ENCODE results near the gene PIAS1. TPM values are rescaled to one million over a fixed set of nuclear protein-coding genes. Genes with fewer than 3 reads are reported as not detected.

PIAS1 gene
- total RNA-seq, 1 experiment from 2014 or later, result 29.7 TPM

- TF ChIP-seq AFF4 (CRISPR knock-in tag; IDR thresholded peaks at IDR 0.05; ENCODE audit: borderline replicate concordance), result no peak
Measured at GRCh38 chr15:68187559-68187958, 133.4 kb downstream of the PIAS1 start (continued).

GRCh38 chr15:68188647-68189046 is 134.5 kb downstream of the PIAS1 start:
- Mint-ChIP-seq H3K36me3 (peaks cover 41% of the 10 kb centered on the region), H3K4me3 (no peak overlapping the region), H3K4me1 (peaks cover 17% of the 10 kb centered on the region), H3K9me3 (no peaks in the 10 kb centered on the region), H3K27ac (no peak overlapping the region), H3K27me3 (ENCODE audit: low read depth) (no peaks in the 10 kb centered on the region)
- ChIA-PET CTCF (interaction anchor here (1.0 kb wide), 1 partner anchor 22 kb away, joined by 3 read pairs; no protein-coding TSS in a partner anchor), POLR2A (no interaction called here)
- no peak for TF ChIP-seq TEAD4 (CRISPR knock-in tag; IDR thresholded peaks at IDR 0.05)
- no peak for TF ChIP-seq ZNF396 (CRISPR knock-in tag; IDR thresholded peaks at IDR 0.05; ENCODE audit: borderline replicate concordance)
- no peak for TF ChIP-seq TCF7 (CRISPR knock-in tag; IDR thresholded peaks at IDR 0.05; ENCODE audit: low read depth)
- no peak for TF ChIP-seq ETV6 (CRISPR knock-in tag; IDR thresholded peaks at IDR 0.05)
- TF ChIP-seq NFYB (CRISPR knock-in tag; conservative IDR thresholded peaks at IDR 0.05; ENCODE audit: low read depth), result no peak
- no peak for TF ChIP-seq OVOL2 (CRISPR knock-in tag; IDR thresholded peaks at IDR 0.05; ENCODE audit: borderline replicate concordance)
- no peak for DNase-seq (ENCODE audit: low spot score)
- ATAC-seq, result no peak

- DNase-seq (ENCODE audit: low spot score), result no peak
- ATAC-seq, result no peak
- Mint-ChIP-seq H3K4me3 (no peak overlapping the region), H3K27ac (no peak overlapping the region), H3K36me3 (peaks cover 37% of the 10 kb centered on the region), H3K4me1 (peaks cover 17% of the 10 kb centered on the region), H3K9me3 (no peaks in the 10 kb centered on the region), H3K27me3 (ENCODE audit: low read depth) (no peaks in the 10 kb centered on the region)
- no peak for TF ChIP-seq SMAD3 (CRISPR knock-in tag; IDR thresholded peaks at IDR 0.05; ENCODE audit: borderline replicate concordance)
- ChIA-PET CTCF (no interaction called here), POLR2A (no interaction called here)
Measured at GRCh38 chr15:68190048-68190447, 135.9 kb downstream of the PIAS1 start.

- peaks cover 17% of the 10 kb centered on the region for H3K4me1 Mint-ChIP-seq
- H3K36me3 Mint-ChIP-seq, result peaks cover 29% of the 10 kb centered on the region
- ATAC-seq, result peak; percentile 37
- ChIA-PET CTCF (interaction anchor here (0.7 to 1.6 kb wide), 7 partner anchors 19 to 348 kb away, joined by 3 to 13 read pairs (median 4); partner anchors contain the start of genes FEM1B and PIAS1), POLR2A (interaction anchor here (0.8 to 1.1 kb wide), 2 partner anchors 10 to 15 kb away, joined by 3 to 4 read pairs; no protein-coding TSS in a partner anchor)
- TF ChIP-seq FOXP1 (CRISPR knock-in tag; IDR thresholded peaks at IDR 0.05; ENCODE audit: borderline replicate concordance), result no peak
- TF ChIP-seq ATF2 (CRISPR knock-in tag; IDR thresholded peaks at IDR 0.05; ENCODE audit: borderline replicate concordance, low read depth), result no peak
- DNase-seq (ENCODE audit: low spot score), result no peak
- H3K4me3 Mint-ChIP-seq, result no peak overlapping the region
- peak overlapping the region; percentile 84 for H3K27ac Mint-ChIP-seq
- no peaks in the 10 kb centered on the region for H3K27me3 Mint-ChIP-seq (ENCODE audit: low read depth)
- no peaks in the 10 kb centered on the region for H3K9me3 Mint-ChIP-seq
Measured at GRCh38 chr15:68191555-68191954, 137.4 kb downstream of the PIAS1 start.

GRCh38 chr15:68192117-68192516 is 138.0 kb downstream of the PIAS1 start:
- H3K27me3 Mint-ChIP-seq (ENCODE audit: low read depth), result no peaks in the 10 kb centered on the region
- TF ChIP-seq CREB1 (CRISPR knock-in tag; IDR thresholded peaks at IDR 0.05) (no peak), HMGXB4 (CRISPR knock-in tag; IDR thresholded peaks at IDR 0.05) (no peak), TCF7 (CRISPR knock-in tag; IDR thresholded peaks at IDR 0.05; ENCODE audit: low read depth) (no peak), TEAD4 (CRISPR knock-in tag; IDR thresholded peaks at IDR 0.05) (no peak), AFF4 (CRISPR knock-in tag; IDR thresholded peaks at IDR 0.05; ENCODE audit: borderline replicate concordance) (no peak)
- CTCF ChIA-PET, result interaction anchor here (0.7 to 1.7 kb wide), 7 partner anchors 19 to 349 kb away, joined by 3 to 13 read pairs (median 5); partner anchors contain the start of genes FEM1B and PIAS1
- no peak for ATAC-seq
- H3K4me3 Mint-ChIP-seq, result no peak overlapping the region
- H3K36me3 Mint-ChIP-seq, result peaks cover 29% of the 10 kb centered on the region
- no peaks in the 10 kb centered on the region for H3K9me3 Mint-ChIP-seq
- POLR2A ChIA-PET, result interaction anchor here (0.8 to 1.1 kb wide), 2 partner anchors 10 to 14 kb away, joined by 3 to 4 read pairs; no protein-coding TSS in a partner anchor
- DNase-seq (ENCODE audit: low spot score), result no peak
- peaks cover 17% of the 10 kb centered on the region for H3K4me1 Mint-ChIP-seq
- H3K27ac Mint-ChIP-seq, result peak overlapping the region; percentile 84

Measured in WTC11 (cell line).